H1 (cell line): Measurements from ENCODE around the gene HADHB. TPM values are rescaled to one million over a fixed set of nuclear protein-coding genes. Genes with fewer than 3 reads are reported as not detected.

Source experiments
- CTCF ChIA-PET: fragments of 300-600 bp; sonication (Branson Sonifier 250); formaldehyde crosslinking; loops from one replicate; lab custom pipeline; 2021; ENCODE audit not compliant: partially characterized antibody; lab: Charles Lee
- POLR2A ChIA-PET: fragments of 300-600 bp; sonication (Branson Sonifier 250); formaldehyde crosslinking; loops from one replicate; lab custom pipeline; 2021; ENCODE audit warnings: inconsistent platforms; ENCODE audit not compliant: partially characterized antibody; lab: Charles Lee
- DNase-seq, 2 experiments: peaks; one replicate each; pipeline versions ENCODE4 v3.0.0 to v3.0.0-alpha.2; 2010 to 2022; ENCODE audit warnings: low spot score in 2 of 2, low read depth in 1 of 2, mixed read lengths in 1 of 2
- FAIRE-seq: peaks from 2 replicates; lab custom pipeline; 2011; peaks lifted over from hg19 to GRCh38; lab: Jason Lieb, UNC
- H2AFZ ChIP-seq: 2 replicates; pipeline ENCODE4 v1.8.1; 2012; ENCODE audit warnings: low read length, inconsistent platforms
- H2AK5ac ChIP-seq: 2 replicates; pipeline ENCODE4 v1.6.1; 2013; ENCODE audit warnings: low read depth, low read length
- H2BK120ac ChIP-seq: replicated peaks from 2 replicates; pipeline ENCODE3; 2013; ENCODE audit warnings: low read depth, low read length, inconsistent platforms
- H2BK12ac ChIP-seq: 2 replicates; pipeline ENCODE4 v1.6.1; 2013; ENCODE audit warnings: low read depth, low read length
- H2BK15ac ChIP-seq: 2 replicates; pipeline ENCODE4 v1.6.1; 2013; ENCODE audit warnings: low read length
- H2BK20ac ChIP-seq: 2 replicates; pipeline ENCODE4 v1.6.1; 2013; ENCODE audit warnings: low read length
- H2BK5ac ChIP-seq: 2 replicates; pipeline ENCODE4 v1.6.1; 2013; ENCODE audit warnings: low read depth, low read length
- H3K14ac ChIP-seq: 2 replicates; pipeline ENCODE4 v1.6.1; 2013; ENCODE audit warnings: inconsistent platforms; ENCODE audit not compliant: insufficient read length
- H3K18ac ChIP-seq: 2 replicates; pipeline ENCODE4 v1.6.1; 2013; ENCODE audit warnings: low read length; ENCODE audit errors: extremely low read depth
- H3K23ac ChIP-seq: 2 replicates; pipeline ENCODE4 v1.6.1; 2013; ENCODE audit warnings: inconsistent platforms; ENCODE audit not compliant: insufficient read length
- H3K23me2 ChIP-seq: 2 replicates; pipeline ENCODE4 v1.6.1; 2013; ENCODE audit warnings: low read depth, low read length
- H3K27ac ChIP-seq: 2 replicates; pipeline ENCODE4 v1.6.1; 2011; ENCODE audit warnings: low read depth, low read length, inconsistent platforms
- H3K27me3 ChIP-seq, 4 experiments: replicated peaks in 1 of 4; 1 replicate in 1 of 4; 2 replicates in 3 of 4; pipeline versions ENCODE4 v1.6.1 to v1.8.1; 2011 to 2013; ENCODE audit warnings: low read length in 3 of 4, mild to moderate bottlenecking in 3 of 4, inconsistent platforms in 2 of 4, mixed read lengths in 2 of 4, moderate library complexity in 1 of 4; ENCODE audit not compliant: control insufficient read depth in 3 of 4, insufficient read depth in 3 of 4; ENCODE audit errors: extremely low read depth in 1 of 4
- H3K36me3 ChIP-seq, 4 experiments: 2 replicates each; pipeline versions ENCODE4 v1.6.1 to v1.8.1; 2011 to 2013; ENCODE audit warnings: mild to moderate bottlenecking in 4 of 4, low read length in 3 of 4, moderate library complexity in 2 of 4, control low read depth in 1 of 4, inconsistent platforms in 1 of 4; ENCODE audit not compliant: insufficient read depth in 4 of 4, control insufficient read depth in 2 of 4
- H3K4ac ChIP-seq: replicated peaks from 2 replicates; pipeline ENCODE3; 2013; ENCODE audit warnings: low read length, low read depth, mixed read lengths, inconsistent platforms; ENCODE audit not compliant: insufficient read length
- H3K4me1 ChIP-seq, 4 experiments: replicated peaks in 1 of 4; 1 replicate in 1 of 4; 2 replicates in 3 of 4; pipeline versions ENCODE4 v1.6.1 to v1.8.1; 2011 to 2013; ENCODE audit warnings: low read length in 3 of 4, inconsistent platforms in 2 of 4, mixed read lengths in 1 of 4; ENCODE audit not compliant: insufficient read depth in 4 of 4, control insufficient read depth in 3 of 4
- H3K4me2 ChIP-seq, 2 experiments: 2 replicates each; pipeline versions ENCODE4 v1.6.1 to v1.8.1; 2011 to 2013; ENCODE audit warnings: low read depth in 2 of 2, low read length in 2 of 2, control low read depth in 1 of 2, inconsistent platforms in 1 of 2, mild to moderate bottlenecking in 1 of 2; ENCODE audit not compliant: insufficient read depth in 1 of 2
- H3K4me3 ChIP-seq, 4 experiments: fragments of 200-600, 300-600 bp in 1 of 4; sonication (generic), shearing (Covaris generic), sonication (Bioruptor Twin) in 1 of 4; 2 replicates each; pipeline versions ENCODE4 v1.5.1 to v1.8.1; 2011 to 2016; ENCODE audit warnings: low read length in 4 of 4, low read depth in 3 of 4, control low read depth in 2 of 4, inconsistent platforms in 2 of 4, mild to moderate bottlenecking in 2 of 4, mixed read lengths in 1 of 4, moderate library complexity in 1 of 4; ENCODE audit not compliant: insufficient read depth in 2 of 4; ENCODE audit errors: extremely low read depth in 1 of 4
- H3K56ac ChIP-seq: replicated peaks from 2 replicates; pipeline ENCODE3; 2013; ENCODE audit warnings: low read depth, mild to moderate bottlenecking, mixed read lengths, low read length, inconsistent platforms; ENCODE audit not compliant: insufficient read length
- H3K79me1 ChIP-seq: 2 replicates; pipeline ENCODE4 v1.6.1; 2013; ENCODE audit warnings: low read depth, low read length, control low read depth
- H3K79me2 ChIP-seq, 2 experiments: 2 replicates each; pipeline versions ENCODE4 v1.6.1 to v1.8.1; 2012 to 2013; ENCODE audit warnings: low read length in 2 of 2, mild to moderate bottlenecking in 2 of 2, inconsistent platforms in 1 of 2; ENCODE audit not compliant: insufficient read depth in 2 of 2, control insufficient read depth in 1 of 2
- H3K9ac ChIP-seq, 4 experiments: replicated peaks in 1 of 4; 1 replicate in 1 of 4; 2 replicates in 3 of 4; pipeline versions ENCODE4 v1.6.1 to v1.8.1; 2011 to 2013; ENCODE audit warnings: low read depth in 3 of 4, low read length in 3 of 4, control low read depth in 2 of 4, mild to moderate bottlenecking in 2 of 4, moderate library complexity in 2 of 4, inconsistent platforms in 1 of 4; ENCODE audit errors: extremely low read depth in 1 of 4
- H3K9me3 ChIP-seq, 2 experiments: 2 replicates each; pipeline versions ENCODE4 v1.6.1 to v1.8.1; 2012 to 2013; ENCODE audit warnings: mild to moderate bottlenecking in 2 of 2, moderate library complexity in 2 of 2, control low read depth in 1 of 2, inconsistent platforms in 1 of 2, low read depth in 1 of 2, low read length in 1 of 2, mixed read lengths in 1 of 2; ENCODE audit not compliant: insufficient read depth in 2 of 2
- H4K20me1 ChIP-seq, 2 experiments: replicated peaks in 1 of 2; 2 replicates each; pipeline versions ENCODE3 to v1.8.1; 2011 to 2013; ENCODE audit warnings: inconsistent platforms in 2 of 2, low read length in 2 of 2, mild to moderate bottlenecking in 1 of 2; ENCODE audit not compliant: insufficient read depth in 2 of 2, control insufficient read depth in 1 of 2
- H4K5ac ChIP-seq: 2 replicates; pipeline ENCODE4 v1.6.1; 2013; ENCODE audit warnings: low read length, low read depth, mixed read lengths, inconsistent platforms; ENCODE audit not compliant: insufficient read length
- H4K8ac ChIP-seq: 2 replicates; pipeline ENCODE4 v1.8.0; 2013; ENCODE audit warnings: mild to moderate bottlenecking, moderate library complexity, low read length, inconsistent platforms; ENCODE audit not compliant: insufficient read depth; ENCODE audit errors: extremely low read depth
- H4K91ac ChIP-seq: replicated peaks from 2 replicates; pipeline ENCODE3; 2013; ENCODE audit warnings: low read length, mixed read lengths, inconsistent platforms; ENCODE audit not compliant: insufficient read length
- EGR1 ChIP-seq: IDR thresholded peaks from 2 replicates; pipeline ENCODE4 v1.6.1; 2011; ENCODE audit warnings: low read depth, low read length, borderline replicate concordance
- KDM1A ChIP-seq: fragments of 200-600, 300-600 bp; sonication (generic); IDR thresholded peaks from 2 replicates; pipeline ENCODE4 v1.7.1; 2016; ENCODE audit warnings: mild to moderate bottlenecking, low read length, borderline replicate concordance
- RAD21 ChIP-seq, 2 experiments: IDR thresholded peaks in 1 of 2; conservative IDR thresholded peaks in 1 of 2; 2 replicates each; pipeline ENCODE4 v1.6.1; 2011; ENCODE audit warnings: low read depth in 2 of 2, low read length in 2 of 2, improper control_type of control experiment in 1 of 2, inconsistent platforms in 1 of 2, mild to moderate bottlenecking in 1 of 2, moderate library complexity in 1 of 2
- TAF1 ChIP-seq: IDR thresholded peaks from 2 replicates; pipeline ENCODE4 v1.6.1; 2011; ENCODE audit warnings: mild to moderate bottlenecking, low read depth, low read length
- WGBS, 2 experiments: shearing (Covaris generic) in 1 of 2; methylation state at CpG; one replicate each; pipeline versions ENCODE4 v1.1.6 to v1.1.7; 2013 to 2015; ENCODE audit warnings: low lambda C conversion rate in 2 of 2, mixed read lengths in 2 of 2, inconsistent platforms in 1 of 2, low coverage in 1 of 2, missing lambda C conversion rate in 1 of 2; ENCODE audit not compliant: insufficient replicate concordance in 2 of 2, insufficient coverage in 1 of 2, insufficient read length in 1 of 2; ENCODE audit errors: extremely low coverage in 1 of 2, missing lambda C conversion rate in 1 of 2; 5-methylcytosine and 5-hydroxymethylcytosine counted together
- polyA plus RNA-seq, 7 experiments: library from polyadenylated mRNA; depleted of rRNA in 3 of 7; stranded (reverse) in 5 of 7; unstranded in 2 of 7; fragments of >200 nt in 5 of 7; fragments of 200-250 nt in 2 of 7; gene quantifications; 1 replicate in 5 of 7; 2 replicates in 1 of 7; 4 replicates in 1 of 7; pipeline versions ENCODE4 v1.2.1 to v1.2.3, GENCODE V29; 2011 to 2013; ENCODE audit warnings: missing spikeins in 2 of 7, mixed read lengths in 2 of 7
- total RNA-seq: library from RNA; stranded (reverse); fragmentation: NEBNext Ultra II Directional; extraction: Animal tissue kit (Norgen Biotek cat#: 25700); gene quantifications from 2 replicates; pipeline ENCODE4 v1.2.1, GENCODE V29; 2021

HADHB gene
- total and polyA plus RNA-seq, 2 of the 8 experiments (the other 6 are each of a cell fraction or from before 2014, with no cell fraction given) = 47.7 to 52.3 TPM

- Histone ChIP-seq H2BK15ac (no peak overlapping the region), H3K4ac (no peak overlapping the region), H3K27me3 (peaks cover 0 to 1% (median 0%) of the 10 kb centered on the region in 4 experiments; a peak in 1 of 7 replicates), H3K4me2 (no peak overlapping the region), H2AFZ (no peak overlapping the region), H3K14ac (no peak overlapping the region), H2BK12ac (no peak overlapping the region), H3K79me2 (no peaks in the 10 kb centered on the region)
- FAIRE-seq (no peak), DNase-seq (no peak)
- no peak for TF ChIP-seq RAD21 (IDR thresholded peaks at IDR 0.05 in 1 of 2, conservative IDR thresholded peaks at IDR 0.05 in 1 of 2; ENCODE audit: low read depth in 2 of 2, low read length in 2 of 2)
- no peak for TF ChIP-seq EGR1
- no peak for TF ChIP-seq KDM1A
- no peak for TF ChIP-seq TAF1
- TF ChIP-seq, all 59 proteins: peak for 0
- Histone ChIP-seq H3K36me3 (peaks cover 9 to 22% (median 16%) of the 10 kb centered on the region in 4 experiments; a peak in 7 of 8 replicates), H3K18ac (no peak overlapping the region), H3K27ac (no peak overlapping the region), H3K9me3 (no peaks in the 10 kb centered on the region), H3K23me2 (no peaks in the 10 kb centered on the region), H2BK20ac (no peak overlapping the region), H4K5ac (no peak overlapping the region), H3K4me3 (no peak overlapping the region), H2BK120ac (no peak overlapping the region), H3K9ac (no peak overlapping the region), H3K79me1 (no peaks in the 10 kb centered on the region), H2BK5ac (no peak overlapping the region; the same call in 1 of the 2 replicates), H2AK5ac (no peak overlapping the region), H3K56ac (no peak overlapping the region), H4K20me1 (peaks cover 0 to 2% of the 10 kb centered on the region in 2 experiments), H4K8ac (no peak overlapping the region), H3K4me1 (no peaks in the 10 kb centered on the region), H4K91ac (no peak overlapping the region), H3K23ac (no peak overlapping the region)
- WGBS, 2 experiments = 87% methylated on average over 5 of the region's 5 CpGs; no CpG with 5 or more reads in 1 of the 2 experiments
- CTCF ChIA-PET = interaction anchor here (0.6 to 1.2 kb wide), 5 partner anchors 8 to 303 kb away, joined by 3 to 4 read pairs (median 3); no protein-coding TSS in a partner anchor
- POLR2A ChIA-PET = interaction anchor here (0.6 to 0.9 kb wide), 3 partner anchors 10 to 589 kb away, joined by 3 to 4 read pairs (median 3); no protein-coding TSS in a partner anchor
Observed at GRCh38 chr2:26274058-26274613, 29.4 kb downstream of the HADHB start.
